HCT116 (cell line): ENCODE measurements around the gene CDK10. TPM values are rescaled to one million over a fixed set of nuclear protein-coding genes. Genes with fewer than 3 reads are reported as not detected.
A peak's percentile ranks its signal among the peaks of the same experiment; 100 is the strongest.

Experiments used
- ATAC-seq: fragments of 200-7000 bp; cut with Tn5 transposase; 2 replicates; pipeline ENCODE4 v1.9.1; 2020; ENCODE audit warnings: mild to moderate bottlenecking, moderate library complexity
- BruUV-seq: library from RNA; stranded (reverse); fragments of 400-500 nt; replicated peaks from 2 replicates; lab custom pipeline; 2021; lab: Mats Ljungman, UMichigan
- CTCF ChIA-PET: fragments of 300-600 bp; sonication (Branson Sonifier 250); formaldehyde crosslinking; loops from one replicate; lab custom pipeline; 2021; ENCODE audit warnings: antibody characterized with exemption; lab: Charles Lee
- POLR2A ChIA-PET: fragments of 300-600, 350-600 bp; sonication (Branson Sonifier 250); formaldehyde crosslinking; loops from one replicate; lab custom pipeline; 2021; ENCODE audit warnings: antibody characterized with exemption; lab: Charles Lee
- RAD21 ChIA-PET, 2 experiments: fragments of 300-600 bp; sonication (Branson Sonifier 250); formaldehyde crosslinking; loops; one replicate each; lab custom pipeline; 2023; ENCODE audit warnings: low total read pairs in 2 of 2; ENCODE audit not compliant: uncharacterized antibody in 2 of 2, unreplicated experiment in 2 of 2, low non-redundant PET in 1 of 2; lab: Charles Lee
- DNase-seq: peaks from one replicate; pipeline ENCODE4 v3.0.0-alpha.2; 2010; ENCODE audit warnings: low read depth, low spot score
- H2AFZ ChIP-seq: fragments of 200-600 bp; shearing (Covaris generic), sonication (generic); 2 replicates; pipeline ENCODE4 v1.6.1; 2017; ENCODE audit warnings: low read depth, mixed run types, mixed read lengths, antibody characterized with exemption, low read length; ENCODE audit not compliant: poor library complexity, severe bottlenecking
- H3K27ac ChIP-seq: 2 replicates; pipeline ENCODE4 v1.5.1; 2012; ENCODE audit warnings: low read depth, low read length
- H3K27me3 ChIP-seq: fragments of 200-600 bp; sonication (generic); 2 replicates; pipeline ENCODE4 v1.6.1; 2016; ENCODE audit warnings: mixed run types, low read length, mixed read lengths; ENCODE audit not compliant: insufficient read depth
- H3K36me3 ChIP-seq, 2 experiments: fragments of 200-500 bp in 1 of 2; fragments of 200-600 bp in 1 of 2; sonication (Bioruptor generic) in 1 of 2; sonication (generic) in 1 of 2; 2 replicates each; pipeline versions ENCODE4 v1.5.1 to v1.6.1; 2014 to 2016; ENCODE audit warnings: low read length in 2 of 2, inconsistent platforms in 1 of 2, mixed read lengths in 1 of 2, mixed run types in 1 of 2; ENCODE audit not compliant: insufficient read depth in 2 of 2, control insufficient read depth in 1 of 2
- H3K4me1 ChIP-seq, 2 experiments: fragments of 200-600 bp in 1 of 2; sonication (generic) in 1 of 2; 2 replicates each; pipeline versions ENCODE4 v1.5.1 to v1.6.1; 2012 to 2017; ENCODE audit warnings: low read length in 2 of 2, inconsistent platforms in 1 of 2, mild to moderate bottlenecking in 1 of 2, mixed read lengths in 1 of 2, mixed run types in 1 of 2, moderate library complexity in 1 of 2; ENCODE audit not compliant: insufficient read depth in 2 of 2, control insufficient read depth in 1 of 2
- H3K4me2 ChIP-seq: fragments of 200-600 bp; sonication (generic); 2 replicates; pipeline ENCODE4 v1.6.1; 2017; ENCODE audit warnings: mixed run types, low read length, mixed read lengths
- H3K4me3 ChIP-seq, 2 experiments: fragments of 200-600 bp in 1 of 2; sonication (generic) in 1 of 2; replicated peaks in 1 of 2; 2 replicates each; pipeline ENCODE4 v1.5.1; 2011 to 2016; ENCODE audit warnings: low read length in 2 of 2, control low read depth in 1 of 2, low read depth in 1 of 2, mild to moderate bottlenecking in 1 of 2, mixed read lengths in 1 of 2, mixed run types in 1 of 2
- H3K79me2 ChIP-seq: fragments of 200-600 bp; sonication (generic); 2 replicates; pipeline ENCODE4 v1.6.1; 2017; ENCODE audit warnings: mild to moderate bottlenecking, mixed run types, low read length, moderate library complexity, mixed read lengths; ENCODE audit not compliant: insufficient read depth
- H3K9ac ChIP-seq: fragments of 200-600 bp; sonication (generic); 2 replicates; pipeline ENCODE4 v1.6.1; 2016; ENCODE audit warnings: low read length, mixed read lengths
- H3K9me2 ChIP-seq: fragments of 200-600 bp; sonication (generic), shearing (Covaris generic); 2 replicates; pipeline ENCODE4 v1.6.1; 2017; ENCODE audit warnings: mixed run types, mild to moderate bottlenecking, moderate library complexity; ENCODE audit not compliant: insufficient read depth
- H3K9me3 ChIP-seq, 2 experiments: fragments of 200-500 bp in 1 of 2; fragments of 200-600 bp in 1 of 2; sonication (Bioruptor generic) in 1 of 2; sonication (generic) in 1 of 2; 2 replicates each; pipeline ENCODE4 v1.6.1; 2014 to 2017; ENCODE audit warnings: low read length in 2 of 2, mixed read lengths in 2 of 2, inconsistent platforms in 1 of 2, low read depth in 1 of 2, mild to moderate bottlenecking in 1 of 2, mixed run types in 1 of 2, moderate library complexity in 1 of 2; ENCODE audit not compliant: control insufficient read depth in 1 of 2, insufficient read depth in 1 of 2
- H4K20me1 ChIP-seq: fragments of 200-600 bp; sonication (generic), shearing (Covaris generic); 2 replicates; pipeline ENCODE4 v1.6.1; 2017; ENCODE audit warnings: mixed run types, mild to moderate bottlenecking, moderate library complexity; ENCODE audit not compliant: insufficient read depth
- CBX3 ChIP-seq: IDR thresholded peaks from 2 replicates; pipeline ENCODE4 v1.6.1; 2012; ENCODE audit warnings: low read depth
- CEBPB ChIP-seq: IDR thresholded peaks from 2 replicates; pipeline ENCODE4 v1.6.1; 2012; ENCODE audit warnings: low read depth
- ELF1 ChIP-seq: IDR thresholded peaks from 2 replicates; pipeline ENCODE4 v1.6.1; 2012; ENCODE audit warnings: low read depth, borderline replicate concordance
- EZH2 ChIP-seq: fragments of 200-600 bp; sonication (generic); IDR thresholded peaks from 2 replicates; pipeline ENCODE4 v1.6.1; 2017; ENCODE audit warnings: antibody characterized with exemption, mixed run types
- EZH2phosphoT487 ChIP-seq: fragments of 200-600 bp; IDR thresholded peaks from 2 replicates; pipeline ENCODE4 v1.6.1; 2018; ENCODE audit warnings: antibody characterized with exemption, borderline replicate concordance
- POLR2A ChIP-seq: IDR thresholded peaks from 2 replicates; pipeline ENCODE4 v1.7.0; 2011; ENCODE audit warnings: borderline replicate concordance; ENCODE audit not compliant: insufficient read depth, insufficient read length; ENCODE audit errors: extremely low read depth
- POLR2AphosphoS5 ChIP-seq: IDR thresholded peaks from 2 replicates; pipeline ENCODE4 v1.6.1; 2011; ENCODE audit warnings: mild to moderate bottlenecking, low read depth, low read length, moderate library complexity
- RAD21 ChIP-seq: IDR thresholded peaks from 2 replicates; pipeline ENCODE4 v1.6.1; 2012; ENCODE audit warnings: low read depth, mild to moderate bottlenecking
- TCF7L2 ChIP-seq: IDR thresholded peaks from 2 replicates; pipeline ENCODE4 v1.7.0; 2011; ENCODE audit warnings: borderline replicate concordance, inconsistent platforms; ENCODE audit not compliant: insufficient read depth, insufficient read length; ENCODE audit errors: extremely low read depth
- YY1 ChIP-seq: IDR thresholded peaks from 2 replicates; pipeline ENCODE4 v1.6.1; 2011; ENCODE audit warnings: low read length, low read depth, moderate library complexity, mild to moderate bottlenecking; ENCODE audit not compliant: insufficient replicate concordance; ENCODE audit errors: extremely low read depth
- ZFX ChIP-seq: fragments of 450-650 bp; IDR thresholded peaks from 2 replicates; pipeline ENCODE4 v1.6.1; 2017
- intact Hi-C: fragments of 100-400 bp; cut with micrococcal nuclease; formaldehyde crosslinking; loops from 2 replicates; pipeline ENCODE4 v1.10.0; 2022
- total RNA-seq: library from RNA; stranded (reverse); gene quantifications from one replicate; pipeline ENCODE4 v1.2.1, GENCODE V29; 2021; ENCODE audit not compliant: unreplicated experiment
- TF ChIP-seq, protein P1 (sequence below): IDR thresholded peaks from 2 replicates; pipeline ENCODE4 v1.6.1; 2011; ENCODE audit warnings: mild to moderate bottlenecking, low read length, moderate library complexity; ENCODE audit not compliant: insufficient replicate concordance; ENCODE audit errors: extremely low read depth
- TF ChIP-seq, protein P2 (sequence below): IDR thresholded peaks from 2 replicates; pipeline ENCODE4 v1.6.1; 2012
- TF ChIP-seq, protein P3 (sequence below): IDR thresholded peaks from 2 replicates; pipeline ENCODE4 v1.6.1; 2012; ENCODE audit warnings: low read depth
- TF ChIP-seq, protein P4 (sequence below), 3 experiments: fragments of 200-600 bp in 1 of 3; sonication (generic) in 1 of 3; IDR thresholded peaks in 2 of 3; conservative IDR thresholded peaks in 1 of 3; 2 replicates each; pipeline ENCODE4 v1.5.1; 2012 to 2017; ENCODE audit warnings: low read depth in 2 of 3, low read length in 2 of 3, antibody characterized with exemption in 1 of 3, borderline replicate concordance in 1 of 3, control low read depth in 1 of 3, mild to moderate bottlenecking in 1 of 3, mixed read lengths in 1 of 3, mixed run types in 1 of 3, moderate library complexity in 1 of 3; ENCODE audit not compliant: insufficient read depth in 1 of 3

CDK10 gene
- total RNA-seq, 1 experiment from 2014 or later, result 165 TPM

DNA sequence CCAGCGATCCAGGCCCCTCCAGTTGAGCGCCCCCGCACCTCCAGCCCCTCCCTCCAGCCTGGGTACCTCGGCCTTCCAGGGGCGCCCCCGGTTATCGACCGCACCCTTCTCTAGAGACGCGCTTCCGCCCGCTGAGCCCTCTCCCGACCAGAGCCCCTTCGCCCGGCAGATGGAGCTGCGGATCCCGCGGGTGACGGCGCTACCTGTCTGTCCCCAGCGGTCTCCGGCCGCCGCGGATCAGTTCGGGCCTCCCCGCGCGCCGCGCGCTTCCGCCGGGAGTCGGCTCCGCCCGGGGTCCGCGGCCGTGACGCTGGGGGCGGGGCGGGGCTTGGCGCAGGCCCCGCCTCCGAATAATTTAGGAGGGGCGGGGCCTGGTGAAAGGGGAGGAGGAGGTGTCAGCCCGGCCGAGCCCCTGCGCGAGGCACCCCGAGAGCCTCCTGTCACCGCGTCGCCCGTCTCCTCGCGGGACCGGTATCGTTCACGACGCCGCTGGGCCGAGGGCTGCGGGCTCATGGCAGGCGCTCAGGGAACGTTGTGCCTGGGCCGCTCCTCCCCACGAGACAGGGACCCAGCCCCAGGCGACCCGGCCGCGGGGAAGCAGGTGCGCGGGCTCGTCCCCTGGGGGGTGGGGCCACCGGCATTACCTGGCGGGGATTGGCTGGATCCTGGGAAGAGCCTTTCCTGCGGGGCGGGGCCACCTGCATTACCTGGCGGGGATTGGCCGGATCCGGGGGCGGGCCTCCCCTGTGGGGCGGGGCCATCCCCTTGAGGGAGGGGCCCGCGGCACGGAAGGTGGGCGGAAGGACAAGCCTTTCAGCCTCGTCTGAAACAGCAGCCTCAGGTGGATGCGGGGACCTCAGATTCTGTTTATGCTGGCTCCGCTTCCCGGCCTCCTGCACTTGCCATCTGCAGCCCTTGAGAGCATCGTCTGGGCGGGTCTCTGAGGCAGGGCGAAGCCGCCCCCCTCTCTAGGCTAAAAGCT is 15.2 kb downstream of the CDK10 start, which contains the start of gene SPATA2L:
Gene SPATA2L, minus strand, starts transcription at position 281 of the 982 bp plus-strand sequence. CDS start 473 bp downstream, outside the sequence.
- Histone ChIP-seq H3K27ac (peak within 1 kb of the TSS; percentile 88), H2AFZ (peak within 1 kb of the TSS; percentile 80)
- intact Hi-C loops, result no loop called here

More for the DNA sequence above, 15.2 kb downstream of the CDK10 start, which contains the start of gene SPATA2L:
- no peaks in the 10 kb centered on the region for H3K9me2 ChIP-seq
- DNase-seq (peak; percentile 95), ATAC-seq (peak; percentile 76)
- peak within 1 kb of the TSS; percentile 98 for H3K4me2 ChIP-seq
- peak within 1 kb of the TSS; percentile 85 for H3K9ac ChIP-seq
- H3K27me3 ChIP-seq, result no peaks in the 10 kb centered on the region
- no TSS peak for BruUV-seq
- H3K4me3 ChIP-seq, result peak within 1 kb of the TSS; percentile 76 to 90
- RAD21 ChIA-PET, result no interaction called here
- no peaks in the 10 kb centered on the region for H3K9me3 ChIP-seq
- CTCF ChIA-PET, result interaction anchor here (1.1 to 2.8 kb wide), 4 partner anchors 45 to 209 kb away, joined by 3 to 20 read pairs (median 4); partner anchors contain the start of genes CHMP1A and SPATA33
- H3K36me3 ChIP-seq, result peaks cover 6 to 12% of the 10 kb centered on the region in 2 experiments; a peak in 2 of 4 replicates
- POLR2A ChIA-PET, result interaction anchor here (0.9 to 2.0 kb wide), 5 partner anchors 9 to 221 kb away, joined by 3 to 5 read pairs (median 4); partner anchors contain the start of genes TCF25 and TUBB3
- H3K79me2 ChIP-seq, result peaks cover 24% of the 10 kb centered on the region
- peaks cover 3% of the 10 kb centered on the region; the same call in 1 of the 2 replicates for H4K20me1 ChIP-seq
- H3K4me1 ChIP-seq, result peaks cover 21 to 39% of the 10 kb centered on the region in 2 experiments
- TF ChIP-seq YY1 (peak; percentile 20), TCF7L2 (no peak), EZH2 (no peak), CBX3 (no peak), RAD21 (no peak), ZFX (peak; percentile 64; the same call in 1 of the 2 replicates), EZH2phosphoT487 (no peak), POLR2A (peak; percentile 78), ELF1 (no peak), POLR2AphosphoS5 (peak; percentile 95), CEBPB (no peak)
- TF ChIP-seq, protein P1, sequence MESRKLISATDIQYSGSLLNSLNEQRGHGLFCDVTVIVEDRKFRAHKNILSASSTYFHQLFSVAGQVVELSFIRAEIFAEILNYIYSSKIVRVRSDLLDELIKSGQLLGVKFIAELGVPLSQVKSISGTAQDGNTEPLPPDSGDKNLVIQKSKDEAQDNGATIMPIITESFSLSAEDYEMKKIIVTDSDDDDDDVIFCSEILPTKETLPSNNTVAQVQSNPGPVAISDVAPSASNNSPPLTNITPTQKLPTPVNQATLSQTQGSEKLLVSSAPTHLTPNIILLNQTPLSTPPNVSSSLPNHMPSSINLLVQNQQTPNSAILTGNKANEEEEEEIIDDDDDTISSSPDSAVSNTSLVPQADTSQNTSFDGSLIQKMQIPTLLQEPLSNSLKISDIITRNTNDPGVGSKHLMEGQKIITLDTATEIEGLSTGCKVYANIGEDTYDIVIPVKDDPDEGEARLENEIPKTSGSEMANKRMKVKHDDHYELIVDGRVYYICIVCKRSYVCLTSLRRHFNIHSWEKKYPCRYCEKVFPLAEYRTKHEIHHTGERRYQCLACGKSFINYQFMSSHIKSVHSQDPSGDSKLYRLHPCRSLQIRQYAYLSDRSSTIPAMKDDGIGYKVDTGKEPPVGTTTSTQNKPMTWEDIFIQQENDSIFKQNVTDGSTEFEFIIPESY, result peak; percentile 62
- TF ChIP-seq, protein P2, sequence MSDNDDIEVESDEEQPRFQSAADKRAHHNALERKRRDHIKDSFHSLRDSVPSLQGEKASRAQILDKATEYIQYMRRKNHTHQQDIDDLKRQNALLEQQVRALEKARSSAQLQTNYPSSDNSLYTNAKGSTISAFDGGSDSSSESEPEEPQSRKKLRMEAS, result no peak
- TF ChIP-seq, protein P3, sequence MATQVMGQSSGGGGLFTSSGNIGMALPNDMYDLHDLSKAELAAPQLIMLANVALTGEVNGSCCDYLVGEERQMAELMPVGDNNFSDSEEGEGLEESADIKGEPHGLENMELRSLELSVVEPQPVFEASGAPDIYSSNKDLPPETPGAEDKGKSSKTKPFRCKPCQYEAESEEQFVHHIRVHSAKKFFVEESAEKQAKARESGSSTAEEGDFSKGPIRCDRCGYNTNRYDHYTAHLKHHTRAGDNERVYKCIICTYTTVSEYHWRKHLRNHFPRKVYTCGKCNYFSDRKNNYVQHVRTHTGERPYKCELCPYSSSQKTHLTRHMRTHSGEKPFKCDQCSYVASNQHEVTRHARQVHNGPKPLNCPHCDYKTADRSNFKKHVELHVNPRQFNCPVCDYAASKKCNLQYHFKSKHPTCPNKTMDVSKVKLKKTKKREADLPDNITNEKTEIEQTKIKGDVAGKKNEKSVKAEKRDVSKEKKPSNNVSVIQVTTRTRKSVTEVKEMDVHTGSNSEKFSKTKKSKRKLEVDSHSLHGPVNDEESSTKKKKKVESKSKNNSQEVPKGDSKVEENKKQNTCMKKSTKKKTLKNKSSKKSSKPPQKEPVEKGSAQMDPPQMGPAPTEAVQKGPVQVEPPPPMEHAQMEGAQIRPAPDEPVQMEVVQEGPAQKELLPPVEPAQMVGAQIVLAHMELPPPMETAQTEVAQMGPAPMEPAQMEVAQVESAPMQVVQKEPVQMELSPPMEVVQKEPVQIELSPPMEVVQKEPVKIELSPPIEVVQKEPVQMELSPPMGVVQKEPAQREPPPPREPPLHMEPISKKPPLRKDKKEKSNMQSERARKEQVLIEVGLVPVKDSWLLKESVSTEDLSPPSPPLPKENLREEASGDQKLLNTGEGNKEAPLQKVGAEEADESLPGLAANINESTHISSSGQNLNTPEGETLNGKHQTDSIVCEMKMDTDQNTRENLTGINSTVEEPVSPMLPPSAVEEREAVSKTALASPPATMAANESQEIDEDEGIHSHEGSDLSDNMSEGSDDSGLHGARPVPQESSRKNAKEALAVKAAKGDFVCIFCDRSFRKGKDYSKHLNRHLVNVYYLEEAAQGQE, result no peak
- TF ChIP-seq, protein P4, sequence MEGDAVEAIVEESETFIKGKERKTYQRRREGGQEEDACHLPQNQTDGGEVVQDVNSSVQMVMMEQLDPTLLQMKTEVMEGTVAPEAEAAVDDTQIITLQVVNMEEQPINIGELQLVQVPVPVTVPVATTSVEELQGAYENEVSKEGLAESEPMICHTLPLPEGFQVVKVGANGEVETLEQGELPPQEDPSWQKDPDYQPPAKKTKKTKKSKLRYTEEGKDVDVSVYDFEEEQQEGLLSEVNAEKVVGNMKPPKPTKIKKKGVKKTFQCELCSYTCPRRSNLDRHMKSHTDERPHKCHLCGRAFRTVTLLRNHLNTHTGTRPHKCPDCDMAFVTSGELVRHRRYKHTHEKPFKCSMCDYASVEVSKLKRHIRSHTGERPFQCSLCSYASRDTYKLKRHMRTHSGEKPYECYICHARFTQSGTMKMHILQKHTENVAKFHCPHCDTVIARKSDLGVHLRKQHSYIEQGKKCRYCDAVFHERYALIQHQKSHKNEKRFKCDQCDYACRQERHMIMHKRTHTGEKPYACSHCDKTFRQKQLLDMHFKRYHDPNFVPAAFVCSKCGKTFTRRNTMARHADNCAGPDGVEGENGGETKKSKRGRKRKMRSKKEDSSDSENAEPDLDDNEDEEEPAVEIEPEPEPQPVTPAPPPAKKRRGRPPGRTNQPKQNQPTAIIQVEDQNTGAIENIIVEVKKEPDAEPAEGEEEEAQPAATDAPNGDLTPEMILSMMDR (IDR thresholded peaks at IDR 0.05 in 2 of 3, conservative IDR thresholded peaks at IDR 0.05 in 1 of 3; ENCODE audit: borderline replicate concordance in 1 of 3, insufficient read depth in 1 of 3, low read depth in 2 of 3, low read length in 2 of 3), result peak in 1 of 3 experiments; percentile 29; a peak in 2 of 6 replicates
